G401 (cell line): ENCODE results near the gene RUSC1. TPM values are rescaled to one million over a fixed set of nuclear protein-coding genes. Genes with fewer than 3 reads are reported as not detected.

Experiments used
- DNase-seq: peaks from one replicate; pipeline ENCODE4 v3.0.0-alpha.2; 2015; ENCODE audit warnings: low spot score
- in situ Hi-C: cut with HindIII; loops from 2 replicates; pipeline ENCODE4 v1.10.0; 2016; ENCODE audit warnings: low sequenced_read_pairs, mixed read lengths
- total RNA-seq: library from RNA; depleted of rRNA; stranded (reverse); fragments of >200 nt; shearing (Covaris generic); gene quantifications from 2 replicates; pipeline ENCODE4 v1.2.3, GENCODE V29; 2014; rRNA removed

The RUSC1 gene
- total RNA-seq, 1 experiment from 2014 or later, result 23.9 TPM

DNA sequence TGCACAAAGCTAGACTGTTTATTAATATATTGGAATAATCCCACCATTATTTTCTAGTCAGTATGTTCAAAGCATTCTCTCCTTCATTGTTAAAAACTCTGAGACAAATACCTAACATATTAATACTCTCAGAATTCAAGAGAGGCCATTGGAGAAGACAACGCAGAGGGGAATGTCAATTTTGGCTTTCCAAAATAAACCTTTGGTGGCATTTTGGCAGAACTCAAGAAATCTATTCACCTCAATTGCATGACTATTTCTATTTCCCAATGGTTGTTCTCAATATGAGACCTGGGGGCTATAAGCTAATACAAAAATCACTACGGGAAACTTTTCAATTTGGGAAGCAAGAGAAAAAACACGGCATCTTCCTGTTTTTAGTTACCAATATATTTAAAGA is 58.5 kb downstream of the RUSC1 start:
- in situ Hi-C loops, result no loop called here
- DNase-seq, result no peak

GRCh38 chr1:155379631-155380090 is 59.0 kb downstream of the RUSC1 start:
- in situ Hi-C loops, result no loop called here
- peak; percentile 81 for DNase-seq

Other genes starting within 250 kb of the RUSC1 start
- gene EFNA3, start 242.1 kb upstream of the RUSC1 start, total RNA-seq, result 3.3 and 5.1 TPM in 2 replicates
- gene EFNA1, start 193.0 kb upstream of the RUSC1 start, total RNA-seq, result 2.8 and 5.3 TPM in 2 replicates
- 15.9 and 19.8 TPM in 2 replicates for gene SLC50A1, start 185.0 kb upstream of the RUSC1 start, total RNA-seq
- 83.3 and 104 TPM in 2 replicates for gene DPM3, start 180.4 kb upstream of the RUSC1 start, total RNA-seq
- gene KRTCAP2, start 147.6 kb upstream of the RUSC1 start, total RNA-seq, result 177 and 223 TPM in 2 replicates
- gene TRIM46, start 147.0 kb upstream of the RUSC1 start, total RNA-seq, result 0.14 and 0.37 TPM in 2 replicates
- 75.4 and 79.8 TPM in 2 replicates for gene THBS3, start 113.0 kb upstream of the RUSC1 start, total RNA-seq
- gene MTX1, start 112.2 kb upstream of the RUSC1 start, total RNA-seq, result 125 and 126 TPM in 2 replicates
- 5.4 and 7.3 TPM in 2 replicates for gene ENTREP3, start 65.4 kb upstream of the RUSC1 start, total RNA-seq
- 24.3 and 49.0 TPM in 2 replicates for gene SCAMP3, start 58.5 kb upstream of the RUSC1 start, total RNA-seq
- 32.1 and 47.4 TPM in 2 replicates for gene CLK2, start 47.4 kb upstream of the RUSC1 start, total RNA-seq
- 1.1 and 3.3 TPM in 2 replicates for gene HCN3, start 43.4 kb upstream of the RUSC1 start, total RNA-seq
- not detected in 2 replicates for gene PKLR, start 19.5 kb upstream of the RUSC1 start, total RNA-seq
- gene FDPS, start 12.0 kb upstream of the RUSC1 start, total RNA-seq, result 357 and 361 TPM in 2 replicates
- 7.7 and 15.6 TPM in 2 replicates for gene ASH1L, start 241.9 kb downstream of the RUSC1 start, total RNA-seq